GM19193 (cell line): ENCODE data around the gene CEP43.

Source experiments
- POLR2A ChIP-seq: IDR thresholded peaks from 4 replicates; pipeline ENCODE4 v1.6.1; 2011; ENCODE audit not compliant: insufficient read depth, insufficient read length; ENCODE audit errors: extremely low read depth

CEP43 gene

DNA sequence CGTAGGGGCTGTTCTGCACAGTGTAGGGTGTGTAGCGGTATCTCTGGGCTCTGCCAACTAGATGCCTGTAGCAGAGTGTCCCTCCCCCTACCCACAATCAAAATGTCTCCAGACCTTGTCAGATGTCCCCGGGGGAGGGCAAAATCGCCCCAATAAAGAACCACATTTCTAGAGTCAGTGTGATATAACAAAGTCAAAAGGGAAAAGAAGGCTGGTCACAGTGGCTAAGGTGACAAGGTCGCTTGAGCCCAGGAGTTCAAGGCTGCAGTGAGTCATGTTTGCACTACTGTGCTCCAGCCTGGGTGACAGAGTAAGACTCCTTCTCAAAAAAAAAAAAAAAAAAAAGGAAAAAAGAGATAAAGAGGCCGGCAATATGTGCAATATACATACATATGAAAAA, 11.7 kb upstream of the CEP43 start:
- TF ChIP-seq POLR2A, result no peak

DNA sequence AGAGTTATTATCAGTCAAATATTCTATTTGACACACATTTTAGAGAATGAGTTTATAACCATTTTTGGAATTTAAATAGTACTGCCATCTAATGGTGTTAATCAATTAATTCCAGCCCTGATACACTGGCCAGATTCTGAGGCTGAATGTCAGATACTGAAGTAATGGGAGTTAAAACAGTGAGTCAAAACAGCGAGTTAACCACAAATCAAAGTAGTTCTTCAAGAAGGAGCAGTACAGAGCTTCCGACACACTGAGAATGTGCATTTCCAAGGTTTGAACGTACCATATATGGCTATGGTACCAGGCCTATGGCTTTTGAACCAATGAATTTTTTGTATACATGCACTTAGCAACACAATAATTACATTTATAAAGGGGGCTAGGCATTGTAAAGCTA, 11.3 kb upstream of the CEP43 start:
- no peak for TF ChIP-seq POLR2A

DNA sequence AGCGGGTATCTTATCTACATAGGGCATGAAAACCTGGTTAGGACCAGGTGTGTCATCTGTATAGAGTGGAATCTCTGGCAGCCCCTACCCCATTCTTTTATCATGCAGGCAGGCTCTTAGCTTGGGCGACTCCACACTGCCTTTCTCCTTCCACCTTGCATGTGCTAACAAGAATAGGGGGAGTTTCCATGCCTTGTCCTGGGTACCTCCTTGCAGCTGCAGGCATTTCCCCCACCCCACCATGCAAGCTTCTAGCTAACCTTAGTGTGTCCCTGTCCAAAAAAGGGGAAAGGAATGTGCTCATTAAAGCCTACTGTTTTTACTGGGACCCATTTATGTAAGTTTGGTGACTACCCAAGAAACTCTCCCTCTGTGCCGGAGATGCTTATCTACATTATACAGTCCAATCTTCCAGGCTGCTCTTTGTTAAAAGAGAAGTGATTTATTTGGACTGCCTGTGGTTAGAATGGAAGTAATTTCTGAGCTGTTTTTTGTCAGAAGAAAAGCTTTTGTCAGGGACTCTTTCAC, 10.5 kb upstream of the CEP43 start:
- no peak for TF ChIP-seq POLR2A

DNA sequence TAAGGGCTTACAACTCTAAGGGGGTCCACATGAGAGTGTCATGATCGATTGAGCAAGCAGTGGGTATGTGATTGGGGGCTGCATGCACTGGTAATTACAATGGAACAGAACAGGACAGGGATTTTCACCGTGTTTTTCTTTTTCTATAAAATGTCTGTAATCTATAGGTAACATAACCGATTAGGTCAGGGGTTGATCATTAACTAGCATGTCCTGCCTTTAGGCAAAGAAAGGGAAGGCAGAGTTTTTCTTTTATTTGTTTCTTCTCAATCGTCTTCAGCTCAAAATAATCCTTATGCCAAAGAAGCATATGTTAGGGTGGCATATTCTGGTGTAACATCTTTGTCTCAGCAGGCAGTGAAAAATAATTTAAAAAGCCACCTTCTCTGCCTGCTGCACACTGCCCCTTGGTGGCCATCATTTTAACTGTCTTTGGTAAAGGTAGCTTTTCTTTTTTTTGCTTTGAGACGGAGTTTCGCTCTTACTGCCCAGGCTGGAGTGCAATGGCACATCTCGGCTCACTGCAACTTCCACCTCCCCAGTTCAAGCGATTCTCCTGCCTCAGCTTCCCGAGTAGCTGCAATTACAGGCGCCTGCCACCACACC, 9.7 kb upstream of the CEP43 start:
- TF ChIP-seq POLR2A, result no peak

DNA sequence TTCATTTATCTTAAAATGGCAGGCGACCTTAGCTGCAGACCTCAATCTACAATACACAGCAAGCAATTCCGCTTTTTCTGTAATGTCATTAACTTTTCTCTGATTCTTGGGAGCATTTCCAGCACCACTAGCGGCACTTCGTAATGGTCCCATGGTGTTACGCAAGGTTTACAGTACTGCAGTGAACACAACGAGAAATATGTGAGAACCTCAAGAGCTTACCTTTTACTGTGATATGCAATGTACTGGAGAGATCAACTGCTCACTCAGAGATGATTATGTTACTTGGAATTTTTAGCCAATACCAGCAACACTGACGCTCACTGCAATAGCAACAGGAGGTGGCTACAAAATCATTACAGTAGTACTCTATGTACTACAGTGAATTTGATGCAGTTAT, 2.8 kb upstream of the CEP43 start:
- no peak for TF ChIP-seq POLR2A

DNA sequence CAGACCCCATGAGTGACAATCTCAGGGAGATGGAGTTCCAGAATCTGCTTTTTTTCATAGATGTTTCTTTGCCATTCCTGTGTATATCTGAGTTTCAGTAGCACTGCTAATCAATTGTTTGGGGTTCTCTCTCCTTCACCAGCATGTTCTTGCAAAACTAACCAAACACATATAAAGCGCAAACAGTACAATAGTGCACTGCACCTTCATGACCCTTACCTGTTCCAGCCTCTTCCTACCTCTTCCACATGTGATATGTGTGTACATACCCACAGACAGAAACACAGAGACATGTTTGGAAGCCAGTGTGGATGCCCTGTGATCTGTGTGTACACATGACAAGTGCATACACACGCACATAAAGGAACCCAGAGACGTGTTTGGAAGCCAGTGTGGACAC, 1.8 kb upstream of the CEP43 start:
- no peak for TF ChIP-seq POLR2A

DNA sequence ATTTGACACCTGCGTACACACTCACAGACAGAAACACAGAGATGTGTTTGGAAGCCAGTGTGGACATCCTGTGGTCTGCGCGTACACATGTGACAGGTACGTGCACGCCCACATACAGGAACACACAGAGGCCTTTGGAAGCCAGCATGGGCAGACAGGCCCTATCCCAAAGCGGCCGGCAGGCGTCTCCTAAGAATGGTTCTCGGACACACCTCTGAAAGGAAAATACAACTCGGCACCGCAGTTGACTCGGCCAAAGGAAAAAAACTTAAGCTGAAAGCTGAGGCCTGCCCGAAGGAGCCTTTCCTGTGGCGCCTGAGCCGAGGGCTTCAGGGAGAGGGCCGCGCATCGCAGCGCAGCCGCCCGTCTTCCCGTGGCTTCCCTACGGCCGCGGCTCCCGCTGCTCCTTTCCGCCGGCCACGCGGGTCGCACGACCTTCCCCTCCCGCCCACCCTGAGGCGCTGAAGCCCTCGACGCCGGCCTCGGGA, 1.4 kb upstream of the CEP43 start:
- no peak for TF ChIP-seq POLR2A

DNA sequence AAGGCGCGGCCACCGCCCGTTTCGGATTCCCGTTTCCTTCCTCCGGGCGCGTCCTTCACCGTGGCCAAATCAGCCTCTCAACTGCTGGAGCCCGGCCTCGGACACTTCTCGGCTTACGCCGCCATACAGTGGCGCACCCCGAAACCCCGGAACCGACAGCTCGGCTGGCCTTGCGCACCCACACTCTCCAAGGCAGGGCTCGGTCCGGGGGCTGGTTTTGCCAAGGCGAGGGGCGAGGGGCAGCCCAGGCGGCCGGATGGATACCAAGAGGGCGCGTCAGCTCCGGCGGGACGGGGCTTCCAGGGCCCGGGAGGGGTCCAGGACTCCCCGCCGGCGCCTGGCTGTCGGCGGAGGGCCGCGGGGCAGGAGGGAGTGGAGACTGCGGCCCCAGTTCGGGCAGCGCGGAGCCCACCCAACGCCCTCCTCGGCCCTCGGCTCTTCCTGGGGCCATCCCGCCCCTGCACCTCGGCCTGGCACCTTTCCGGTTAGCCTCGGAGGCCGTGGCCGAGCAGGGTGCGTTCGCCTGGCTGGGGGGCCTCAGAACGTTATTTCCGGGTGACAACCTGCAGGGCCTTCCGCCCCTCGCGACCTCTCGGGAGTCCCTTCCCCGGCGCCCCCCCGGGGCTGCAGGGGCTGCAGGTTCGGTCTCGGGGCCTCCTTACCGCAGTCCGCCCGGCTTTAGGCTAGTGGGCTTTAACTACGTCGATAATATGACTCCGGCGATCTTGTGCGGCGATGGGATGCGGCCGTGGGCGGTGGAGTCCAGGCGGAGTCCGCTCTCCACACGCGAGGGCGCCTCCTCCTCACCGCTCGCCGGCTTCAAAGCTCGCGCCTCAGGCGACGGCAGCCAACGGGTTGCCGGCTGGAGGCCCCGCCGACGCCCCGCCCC, 697 bp upstream of the CEP43 start:
- TF ChIP-seq POLR2A, result peak; percentile 73

DNA sequence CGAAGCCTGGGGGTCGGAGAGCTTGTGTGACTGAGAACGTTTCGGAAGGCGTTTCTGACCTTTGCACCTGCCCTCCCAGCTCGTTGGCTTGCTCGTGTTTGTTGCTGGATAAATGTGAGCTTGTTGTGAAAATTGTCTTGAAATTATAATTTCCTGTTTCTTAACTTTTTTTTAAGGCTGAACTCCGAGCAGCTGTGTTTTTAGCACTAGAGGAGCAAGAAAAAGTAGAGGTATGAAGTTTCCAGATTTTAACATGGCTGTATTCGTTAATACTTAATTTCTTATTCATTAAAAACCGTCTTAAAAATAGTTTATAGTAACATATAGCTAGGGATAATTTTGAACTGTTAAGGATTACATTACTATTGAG, 672 bp downstream of the CEP43 start:
- no peak for TF ChIP-seq POLR2A

DNA sequence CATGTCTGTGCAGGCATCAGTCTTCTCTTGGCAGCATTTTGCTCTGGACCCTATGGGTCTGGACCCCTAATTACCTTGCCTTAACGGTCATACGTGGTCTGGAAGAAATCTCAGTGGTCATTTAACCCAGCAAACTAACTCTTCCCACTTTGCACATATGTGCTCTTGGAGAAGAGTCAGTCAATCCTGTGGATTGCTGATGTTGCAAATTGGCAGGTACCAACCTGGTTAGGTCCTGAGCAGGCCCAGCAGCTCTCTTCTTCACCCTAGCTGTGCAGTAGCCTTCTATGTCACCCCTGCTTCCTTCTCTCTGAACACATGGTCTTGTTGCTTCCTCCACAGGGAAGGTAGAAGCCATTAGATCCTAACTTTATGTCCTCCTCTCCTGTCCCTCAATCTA, 1.6 kb downstream of the CEP43 start:
- no peak for TF ChIP-seq POLR2A

DNA sequence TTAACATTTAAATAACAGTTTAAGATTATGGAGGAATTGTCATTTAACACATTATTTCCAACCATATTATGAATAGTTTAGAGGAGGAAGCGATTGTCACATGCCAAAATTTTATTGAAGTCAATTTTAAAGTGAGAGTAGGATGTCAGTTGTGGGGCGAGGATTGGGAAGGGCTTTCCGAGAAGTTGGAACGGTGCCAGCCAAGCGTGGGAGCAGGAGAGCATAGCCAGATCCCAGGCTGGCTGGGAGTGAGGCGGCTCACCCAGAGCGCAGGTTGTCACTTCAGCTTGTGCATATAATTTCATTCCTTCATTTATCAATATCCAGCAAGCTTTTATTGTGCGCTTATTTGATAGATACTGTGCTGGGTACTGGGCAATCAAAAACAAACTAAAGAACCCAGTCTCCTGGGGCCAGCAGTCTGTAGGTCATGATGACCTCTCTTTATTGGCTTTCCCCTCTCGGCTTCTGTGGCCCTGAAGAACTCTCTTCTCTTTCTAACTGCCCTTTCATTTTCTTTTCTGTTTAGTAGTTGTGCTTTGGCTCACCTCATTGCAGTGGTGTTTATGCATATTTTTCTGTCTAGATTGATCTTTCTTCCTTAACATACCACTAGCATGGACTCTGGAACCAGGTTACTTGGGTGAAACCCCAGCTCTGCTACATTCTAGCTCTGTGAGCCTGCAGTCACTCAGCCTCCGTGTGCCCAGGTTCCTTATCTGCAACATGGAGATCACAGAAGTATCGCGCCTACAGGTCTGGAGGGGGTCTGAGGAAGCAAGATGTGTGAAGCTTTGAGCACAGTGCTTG, 6.4 kb downstream of the CEP43 start:
- TF ChIP-seq POLR2A, result no peak

DNA sequence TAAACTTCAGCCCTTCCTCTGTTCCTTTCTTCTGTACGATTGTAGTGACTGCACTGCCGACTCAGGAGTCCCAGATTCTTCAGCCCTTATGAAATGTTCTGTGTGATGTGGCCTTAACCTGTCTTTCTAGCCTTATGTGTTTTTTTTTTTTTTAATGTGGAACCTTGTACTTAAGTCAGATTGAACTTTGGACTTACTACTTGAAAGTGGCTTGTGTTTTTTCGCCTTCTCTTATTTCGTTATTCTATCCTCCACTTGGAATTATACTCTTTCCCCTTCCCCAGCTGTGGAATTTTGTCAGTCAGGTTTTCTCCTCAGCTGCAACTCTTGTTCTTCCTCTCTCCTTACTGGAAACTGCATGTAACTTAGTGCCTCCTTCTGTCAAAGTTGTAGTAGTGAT, 8.8 kb downstream of the CEP43 start:
- TF ChIP-seq POLR2A, result no peak

DNA sequence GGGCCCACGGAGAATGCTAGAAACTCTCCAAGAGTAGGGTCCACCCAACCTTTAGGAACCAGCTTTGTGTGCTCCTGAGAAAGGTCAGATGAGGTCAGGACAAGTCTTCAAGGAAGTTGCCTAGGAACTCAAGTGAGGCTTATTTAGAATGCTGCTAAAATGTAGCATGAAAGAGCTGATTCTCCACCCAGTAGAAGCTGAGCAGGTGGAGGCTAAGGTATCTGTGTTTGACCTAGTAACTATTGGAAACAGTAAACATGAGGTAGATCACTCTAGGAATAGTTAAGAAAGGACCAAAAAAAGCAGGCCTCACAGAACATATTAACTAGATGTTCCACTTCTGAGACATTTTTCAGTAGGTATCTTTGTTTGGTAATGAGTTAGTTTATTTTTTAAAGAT, 13.9 kb downstream of the CEP43 start:
- TF ChIP-seq POLR2A, result no peak

DNA sequence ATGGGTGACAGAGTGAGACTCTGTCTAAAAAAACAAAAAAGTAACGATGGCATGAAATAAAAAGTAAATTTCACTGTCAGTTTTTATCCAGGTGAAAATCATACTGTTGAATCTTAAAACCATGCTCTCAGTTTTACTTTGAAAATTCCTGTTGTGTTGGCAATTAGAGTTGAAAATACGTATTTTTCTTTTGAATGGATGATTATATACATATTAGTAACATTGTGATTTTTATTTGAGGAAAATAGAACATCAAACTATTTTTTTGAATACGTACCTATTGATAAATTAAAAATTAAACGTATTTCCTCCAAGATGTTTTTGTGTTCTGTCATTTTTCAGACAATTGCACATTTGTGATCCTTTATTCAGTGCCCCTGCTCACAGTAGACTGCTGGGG, 14.7 kb downstream of the CEP43 start:
- TF ChIP-seq POLR2A, result no peak

DNA sequence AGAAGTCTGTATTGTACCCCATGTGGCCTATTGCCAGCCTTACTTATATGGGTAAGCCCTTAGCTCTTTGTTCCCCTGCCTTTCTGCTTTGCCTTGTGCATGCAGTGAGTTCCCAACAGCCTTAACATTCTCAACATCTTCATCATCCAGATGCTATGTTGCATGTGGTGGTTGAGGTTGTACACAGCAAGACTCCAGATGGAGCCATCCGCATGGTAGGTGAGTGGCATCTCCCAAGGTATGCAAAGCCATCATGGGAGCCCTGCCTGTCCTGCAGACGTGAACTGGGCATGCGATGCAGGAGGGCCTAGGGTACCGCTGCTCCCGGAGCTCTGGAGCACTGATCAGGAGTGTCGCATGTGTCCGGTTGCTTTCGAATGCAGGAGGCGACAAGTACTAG, 16.1 kb downstream of the CEP43 start:
- no peak for TF ChIP-seq POLR2A
